Activated CD8-positive, alpha-beta T cell treated with anti-CD3 and anti-CD28 coated beads for 36 hours (primary cell): Measurements from ENCODE around the gene BTG1. TPM values are rescaled to one million over a fixed set of nuclear protein-coding genes. Genes with fewer than 3 reads are reported as not detected.

Experiments
- ATAC-seq: fragments of 200-7000 bp; cut with Tn5 transposase; one replicate; pipeline ENCODE4 v1.10.0; 2021; ENCODE audit warnings: mild to moderate bottlenecking, moderate library complexity
- CTCF ChIA-PET: fragments of 350-600 bp; sonication (Branson Sonifier 250); formaldehyde crosslinking; loops from one replicate; lab custom pipeline; 2021; ENCODE audit warnings: antibody characterized with exemption; lab: Charles Lee
- POLR2A ChIA-PET: fragments of 350-600 bp; sonication (Branson Sonifier 250); formaldehyde crosslinking; loops from one replicate; lab custom pipeline; 2021; ENCODE audit warnings: antibody characterized with exemption; lab: Charles Lee
- DNase-seq: peaks from one replicate; pipeline ENCODE4 v3.0.0-alpha.2; 2020
- H3K27ac Mint-ChIP-seq: one replicate; pipeline ENCODE4 v1.8.0; 2021; ENCODE audit warnings: mild to moderate bottlenecking, mixed read lengths
- H3K27me3 Mint-ChIP-seq: one replicate; pipeline ENCODE4 v1.8.0; 2021; ENCODE audit warnings: mixed read lengths
- H3K36me3 Mint-ChIP-seq: one replicate; pipeline ENCODE4 v1.8.0; 2021; ENCODE audit warnings: low read depth, mixed read lengths
- H3K4me1 Mint-ChIP-seq: one replicate; pipeline ENCODE4 v1.8.0; 2021; ENCODE audit warnings: low read depth, mixed read lengths
- H3K4me3 Mint-ChIP-seq: one replicate; pipeline ENCODE4 v1.8.0; 2021; ENCODE audit warnings: mild to moderate bottlenecking, moderate library complexity, mixed read lengths
- H3K9me3 Mint-ChIP-seq: one replicate; pipeline ENCODE4 v1.8.0; 2021; ENCODE audit warnings: mixed read lengths
- CTCF ChIP-seq: fragments of 200-600 bp; IDR thresholded peaks from one replicate; pipeline ENCODE4 v1.8.0; 2022; ENCODE audit warnings: antibody characterized with exemption, mild to moderate bottlenecking
- intact Hi-C: fragments of 100-400 bp; cut with micrococcal nuclease; formaldehyde crosslinking; loops from one replicate; pipeline ENCODE4 v1.10.0; 2022
- total RNA-seq, 2 experiments: library from RNA; stranded (reverse); gene quantifications; one replicate each; pipeline ENCODE4 v1.2.3, GENCODE V29; 2021

Gene BTG1
- total RNA-seq, 2 experiments from 2014 or later = 197 to 200 TPM

- Mint-ChIP-seq H3K4me3 (peak overlapping the region; percentile 97), H3K4me1 (peaks cover 74% of the 10 kb centered on the region), H3K27me3 (no peaks in the 10 kb centered on the region), H3K36me3 (peaks cover 75% of the 10 kb centered on the region), H3K9me3 (peaks cover 3% of the 10 kb centered on the region), H3K27ac (peak overlapping the region; percentile 94)
- TF ChIP-seq CTCF = no peak
- ATAC-seq = peak; percentile 2
- intact Hi-C loops = loop anchor here (5.0 to 10.0 kb wide), 3 partner anchors 77 to 1311 kb away; partner anchors contain the start of gene UBE2N
- peak; percentile 43 for DNase-seq
- CTCF ChIA-PET = interaction anchor here (0.8 to 2.7 kb wide), 4 partner anchors 12 to 323 kb away, joined by 3 to 10 read pairs (median 4); partner anchors contain the start of gene BTG1
- POLR2A ChIA-PET = interaction anchor here (0.6 to 7.2 kb wide), 9 partner anchors 10 to 651 kb away, joined by 3 to 105 read pairs (median 5); partner anchors contain the start of gene BTG1
Observed at GRCh38 chr12:92133795-92134637, 11.6 kb downstream of the BTG1 start.

GRCh38 chr12:92133171-92133570, 12.5 kb downstream of the BTG1 start:
- Mint-ChIP-seq H3K36me3 (peaks cover 71% of the 10 kb centered on the region), H3K4me3 (peak overlapping the region; percentile 97), H3K27me3 (no peaks in the 10 kb centered on the region), H3K27ac (peak overlapping the region; percentile 94), H3K4me1 (peaks cover 78% of the 10 kb centered on the region), H3K9me3 (peaks cover 3% of the 10 kb centered on the region)
- intact Hi-C loops = loop anchor here (5.0 to 10.0 kb wide), 3 partner anchors 76 to 1312 kb away; partner anchors contain the start of gene UBE2N
- DNase-seq = no peak
- ChIA-PET CTCF (interaction anchor here (1.1 to 2.7 kb wide), 5 partner anchors 12 to 751 kb away, joined by 3 to 10 read pairs (median 6); partner anchors contain the start of gene BTG1), POLR2A (interaction anchor here (1.0 to 7.2 kb wide), 3 partner anchors 9 to 354 kb away, joined by 3 to 105 read pairs (median 16); partner anchors contain the start of gene BTG1)
- TF ChIP-seq CTCF = no peak
- no peak for ATAC-seq

- ChIA-PET CTCF (interaction anchor here (1.1 to 2.5 kb wide), 3 partner anchors 12 to 750 kb away, joined by 3 to 8 read pairs (median 6); no protein-coding TSS in a partner anchor), POLR2A (interaction anchor here (1.2 to 7.2 kb wide), 2 partner anchors 12 to 68 kb away, joined by 3 to 105 read pairs; partner anchors contain the start of gene BTG1)
- Mint-ChIP-seq H3K4me3 (peak overlapping the region; percentile 72), H3K36me3 (peaks cover 67% of the 10 kb centered on the region), H3K27ac (peak overlapping the region; percentile 90), H3K9me3 (peaks cover 3% of the 10 kb centered on the region), H3K4me1 (peaks cover 80% of the 10 kb centered on the region), H3K27me3 (no peaks in the 10 kb centered on the region)
- intact Hi-C loops = loop anchor here (5.0 to 10.0 kb wide), 3 partner anchors 75 to 1313 kb away; partner anchors contain the start of gene UBE2N
- DNase-seq (no peak), ATAC-seq (peak; percentile 28)
- no peak for TF ChIP-seq CTCF
Observed at GRCh38 chr12:92132288-92132687, 13.4 kb downstream of the BTG1 start.

- Mint-ChIP-seq H3K9me3 (peaks cover 6% of the 10 kb centered on the region), H3K4me3 (peak overlapping the region; percentile 72), H3K4me1 (peaks cover 74% of the 10 kb centered on the region), H3K27me3 (no peaks in the 10 kb centered on the region), H3K27ac (peak overlapping the region; percentile 90), H3K36me3 (peaks cover 60% of the 10 kb centered on the region)
- no peak for TF ChIP-seq CTCF
- DNase-seq = no peak
- ChIA-PET POLR2A (interaction anchor here (0.8 kb wide), 1 partner anchor 25 kb away, joined by 3 read pairs; no protein-coding TSS in a partner anchor), CTCF (interaction anchor here (0.7 to 2.5 kb wide), 4 partner anchors 13 to 749 kb away, joined by 3 to 8 read pairs (median 4); partner anchors contain the start of gene BTG1)
- intact Hi-C loops = loop anchor here (5.0 to 10.0 kb wide), 3 partner anchors 74 to 1314 kb away; partner anchors contain the start of gene UBE2N
- peak; percentile 35 for ATAC-seq
Observed at GRCh38 chr12:92130999-92131398, 14.6 kb downstream of the BTG1 start.
